NCI-H2107 treated with DMSO at 0.1 percent for 48 hours (cell line): ENCODE measurements around the gene FAM222A.

ENCODE experiments used
- DNase-seq: peaks from one replicate; lab custom pipeline; 2025; ENCODE audit not compliant: unreplicated experiment; lab: John Stamatoyannopoulos, UW

FAM222A gene

GRCh38 chr12:109737126-109737525 lies 23.5 kb downstream of the FAM222A start:
- no peak for DNase-seq

DNA sequence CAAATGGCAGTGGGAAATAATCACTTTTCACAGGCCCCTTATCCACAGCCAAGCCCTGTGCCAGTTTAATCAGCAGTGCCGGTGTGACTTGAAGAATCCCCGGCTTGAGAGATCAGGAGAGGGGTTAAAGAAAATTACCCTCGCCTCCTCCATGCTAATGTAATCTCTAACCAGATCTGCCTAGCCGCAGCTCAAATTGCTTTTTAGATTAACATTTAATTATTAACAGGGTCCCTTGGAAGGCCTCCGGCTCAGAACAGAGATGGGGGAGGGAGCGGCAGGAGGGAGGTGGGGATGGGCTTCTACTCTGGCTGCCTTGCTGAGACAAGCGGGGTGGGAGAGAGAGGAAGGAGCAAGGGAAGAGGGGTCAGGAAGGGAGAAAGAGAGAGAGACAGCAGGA lies 24.0 kb downstream of the FAM222A start:
- DNase-seq: no peak

DNA sequence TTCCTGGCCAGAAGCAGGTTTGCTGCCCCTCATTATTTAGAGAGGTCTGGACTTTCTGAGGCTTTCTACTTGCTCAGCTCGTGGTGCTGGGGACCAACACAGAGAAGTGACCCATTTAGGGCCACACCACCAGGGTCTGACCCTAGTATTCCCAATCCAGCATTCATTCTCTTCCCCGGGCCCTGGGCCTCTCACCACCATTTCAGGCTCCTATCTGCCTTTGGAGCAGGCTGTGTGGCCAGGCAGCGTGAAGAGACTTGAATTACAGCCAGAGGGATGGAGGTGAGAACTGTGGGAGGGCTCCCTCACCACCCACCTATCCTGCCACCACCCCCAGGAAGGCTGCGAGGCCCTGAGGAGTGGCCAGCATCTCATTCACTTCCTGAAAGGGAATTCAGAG lies 24.6 kb downstream of the FAM222A start:
- DNase-seq: no peak

DNA sequence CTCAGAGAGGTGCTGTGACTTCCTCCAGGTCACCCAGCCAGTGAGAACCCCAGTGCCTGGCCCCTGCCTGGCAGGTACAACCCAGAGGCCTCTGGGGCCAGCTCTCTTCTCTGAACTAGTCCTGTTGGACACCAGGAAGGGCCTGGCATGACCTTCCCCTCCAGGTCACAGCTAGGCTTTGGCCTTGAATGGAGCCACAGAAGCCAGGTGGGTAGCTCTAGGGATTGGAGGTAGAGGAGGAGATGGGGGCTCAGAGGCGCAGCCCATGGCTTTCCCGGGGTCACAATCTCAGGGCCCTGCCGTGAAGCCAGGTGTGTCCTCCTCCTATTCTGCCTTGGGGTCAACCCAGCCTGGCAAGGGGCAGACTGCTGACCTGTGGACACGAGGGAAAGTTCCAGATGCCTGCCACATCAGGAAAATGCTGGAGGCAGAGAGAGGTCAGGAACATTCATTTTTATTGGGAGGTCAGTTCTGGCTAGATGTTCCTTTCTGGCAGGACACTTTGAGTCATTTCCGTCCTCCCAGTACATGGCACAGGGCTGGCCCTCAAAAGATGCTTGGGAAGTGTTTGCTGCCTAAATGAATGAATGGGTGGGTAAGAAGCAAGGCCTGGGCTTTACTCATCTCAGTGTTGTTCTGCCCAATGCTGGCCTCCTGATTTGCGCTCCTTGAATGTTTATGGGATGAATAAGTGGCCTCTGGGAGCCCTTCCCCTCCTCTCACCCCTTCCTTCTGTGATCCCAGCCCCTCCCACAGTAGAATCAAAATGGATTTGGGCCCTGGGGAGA lies 25.4 kb downstream of the FAM222A start:
- no peak for DNase-seq

GRCh38 chr12:109739747-109740693 lies 26.4 kb downstream of the FAM222A start:
- no peak for DNase-seq

DNA sequence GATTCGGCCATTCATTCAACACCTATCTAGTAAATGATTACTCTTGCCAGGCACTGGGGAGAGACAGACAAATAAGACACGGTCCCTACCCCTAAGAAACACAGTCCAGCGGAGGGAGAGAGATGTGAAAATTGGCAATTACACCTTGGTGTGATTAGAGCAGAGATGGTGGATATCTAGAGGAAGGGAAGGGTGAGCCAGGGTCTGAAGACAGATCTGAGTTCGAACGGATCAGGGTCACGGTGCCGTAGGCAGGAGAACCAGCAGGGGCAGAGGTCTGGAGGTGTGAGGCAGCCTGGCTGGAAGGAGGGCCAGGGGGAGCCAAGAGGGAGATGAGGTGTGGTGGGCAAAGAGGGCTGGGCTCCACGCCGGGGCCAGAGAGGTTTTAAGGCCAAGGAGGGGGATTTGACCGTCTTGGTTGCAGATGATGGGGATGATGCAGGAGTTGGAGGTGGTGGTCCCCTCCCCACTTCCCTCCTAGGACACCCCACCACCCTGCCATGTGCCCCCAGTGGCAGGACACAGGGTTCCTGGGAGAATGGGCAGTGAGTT lies 27.1 kb downstream of the FAM222A start:
- DNase-seq: no peak

DNA sequence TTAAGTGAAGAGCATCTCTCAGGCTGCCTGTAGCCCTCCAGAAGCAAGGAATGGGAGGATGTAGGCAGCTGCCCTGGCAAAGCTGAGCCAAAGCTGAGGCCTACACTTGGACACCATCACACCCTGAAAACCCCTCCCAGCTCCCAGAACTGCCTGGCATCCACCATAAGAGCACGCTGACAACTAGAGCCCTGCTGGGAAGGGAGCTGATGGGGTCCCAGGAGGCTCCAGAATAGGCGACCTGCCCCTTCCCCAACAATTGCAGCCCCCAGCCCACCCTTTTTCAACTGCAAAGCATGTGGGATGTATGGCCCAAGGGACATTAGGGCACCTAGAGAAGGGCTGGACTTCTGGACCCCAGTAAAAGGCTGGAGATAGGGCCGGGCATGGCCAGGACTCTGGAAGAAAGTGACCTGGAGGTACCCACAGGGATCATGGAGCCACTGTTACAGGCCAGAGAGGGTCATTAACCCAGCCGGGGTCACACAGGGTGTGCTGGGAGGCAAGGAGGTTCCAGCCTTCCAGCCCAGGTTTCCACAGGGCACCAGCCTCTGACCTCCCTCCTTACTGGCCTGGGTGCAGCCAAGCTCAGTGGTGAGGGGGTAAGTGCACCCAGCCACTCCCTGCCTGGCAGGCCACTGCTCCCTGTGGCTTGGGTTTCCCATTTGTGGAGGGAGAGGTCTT lies 27.8 kb downstream of the FAM222A start:
- no peak for DNase-seq

- peak; percentile 29 for DNase-seq
These were observed 28.5 kb downstream of the FAM222A start for GRCh38 chr12:109741970-109742703.

- no peak for DNase-seq
These were observed 29.7 kb downstream of the FAM222A start for GRCh38 chr12:109743076-109743910.

DNA sequence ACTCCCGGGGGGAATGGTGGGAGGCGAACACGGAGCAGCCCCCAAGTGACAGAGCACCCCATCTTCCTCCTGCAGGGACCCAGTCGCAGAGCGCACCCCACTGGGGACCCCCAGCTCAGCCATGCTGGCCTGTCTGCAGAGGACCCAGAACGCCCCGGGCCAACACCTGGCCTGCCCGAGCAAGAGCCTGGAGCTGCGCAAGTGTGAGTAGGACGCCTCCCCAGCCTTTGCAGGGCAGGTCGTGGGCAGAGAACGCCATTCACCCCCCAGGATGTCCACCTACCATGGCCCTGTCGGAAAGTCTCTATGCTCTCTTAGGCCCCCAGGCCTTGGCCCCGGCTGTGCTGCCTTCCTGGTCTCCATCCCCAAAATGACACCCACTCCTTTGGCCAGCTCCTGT lies 30.4 kb downstream of the FAM222A start:
- no peak for DNase-seq

- DNase-seq: no peak
These were observed 31.6 kb downstream of the FAM222A start for GRCh38 chr12:109744986-109745942.

DNA sequence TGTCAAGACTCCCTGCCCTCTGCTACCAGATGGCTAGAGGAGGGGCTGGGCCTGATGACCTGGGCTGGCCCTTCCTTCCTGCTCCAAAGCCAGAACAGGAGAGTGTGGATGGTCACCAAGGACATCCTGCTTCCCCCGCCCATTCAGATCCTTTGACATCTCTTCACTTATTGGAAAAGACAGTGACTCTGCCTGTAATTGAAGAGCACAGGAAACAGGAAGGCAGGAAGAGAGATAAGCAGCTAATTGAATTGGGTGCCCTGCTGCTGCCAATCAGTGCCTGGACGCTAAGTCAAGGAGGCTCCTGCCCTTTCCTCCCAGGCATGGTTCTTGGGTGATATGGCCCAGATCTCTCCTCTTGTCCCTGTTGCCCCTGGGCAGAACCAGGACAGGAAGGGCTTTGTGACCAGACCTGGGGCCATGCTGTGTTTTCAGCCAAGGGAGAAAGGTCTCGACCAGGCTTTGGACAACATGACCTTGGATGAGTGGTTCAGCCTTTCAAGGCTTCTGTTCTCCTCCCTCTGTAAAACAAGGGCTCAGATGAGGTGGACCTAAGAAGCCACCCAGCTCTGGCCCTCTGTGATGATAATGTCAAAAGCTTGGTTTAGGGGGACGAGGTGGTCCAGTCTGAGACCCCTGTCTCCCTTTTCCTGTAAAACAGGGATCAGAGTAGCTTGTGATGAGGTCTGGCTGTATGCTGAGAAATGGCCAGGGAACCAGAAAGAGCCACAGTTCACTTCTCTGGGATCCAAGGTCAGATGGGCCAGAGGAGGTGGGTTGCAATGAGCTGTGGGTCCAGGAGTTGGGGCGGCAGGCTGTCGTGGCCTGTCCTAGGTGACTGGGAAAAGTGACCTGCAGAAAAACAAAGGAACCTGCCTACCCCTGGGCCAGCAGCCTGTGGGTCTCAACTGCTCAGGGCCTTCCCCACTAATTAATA lies 38.8 kb downstream of the FAM222A start:
- no peak for DNase-seq

GRCh38 chr12:109753054-109753401 lies 39.4 kb downstream of the FAM222A start:
- DNase-seq: no peak

DNA sequence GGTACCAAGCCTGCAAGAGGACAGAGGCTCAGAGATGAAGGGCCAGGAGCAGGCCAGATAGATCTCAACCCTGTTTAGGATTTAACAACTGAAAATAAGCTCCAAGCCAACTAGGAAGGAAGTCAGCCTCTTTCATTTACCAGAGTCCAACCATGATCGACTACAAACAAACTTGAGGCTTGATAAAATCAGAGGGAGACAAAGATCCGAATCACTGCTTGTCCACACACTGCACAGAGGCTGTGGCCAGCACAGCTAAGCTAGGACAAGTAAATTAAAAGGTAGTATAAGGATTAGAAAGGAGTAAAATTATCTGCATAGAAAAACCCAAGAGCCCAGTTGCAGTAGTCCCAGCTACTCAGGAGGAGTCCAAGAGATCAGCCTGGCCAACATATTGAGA lies 40.3 kb downstream of the FAM222A start:
- DNase-seq: no peak

- no peak for DNase-seq
These were observed 42.8 kb downstream of the FAM222A start for GRCh38 chr12:109756457-109756856.

GRCh38 chr12:109757671-109758265 lies 44.1 kb downstream of the FAM222A start:
- DNase-seq: no peak
